ENCODE results near the gene PSTPIP2. TPM values are rescaled to one million over a fixed set of nuclear protein-coding genes. Genes with fewer than 3 reads are reported as not detected.

The PSTPIP2 gene
- total and polyA plus RNA-seq, 2 of the 8 experiments (the other 6 are each of a cell fraction or from before 2014, with no cell fraction given), result 1.8 to 2.4 TPM

GRCh38 chr18:45999536-45999935, 72.5 kb downstream of the PSTPIP2 start (continued):
- TF ChIP-seq TCF12 (IDR thresholded peaks at IDR 0.05; ENCODE audit: low read depth, low read length) (no peak), USF2 (IDR thresholded peaks at IDR 0.05; ENCODE audit: low read length) (no peak), JUN (IDR thresholded peaks at IDR 0.05; ENCODE audit: low read depth, low read length) (no peak), GABPA (IDR thresholded peaks at IDR 0.05; ENCODE audit: borderline replicate concordance, insufficient read depth, low read length) (no peak)
